Trophoblast cell (in vitro differentiated cells and primary cell): ENCODE measurements around the gene KCNJ10.

Source experiments
- DNase-seq, 2 donors: peaks; one replicate each; pipeline ENCODE4 v3.0.0-alpha.2; 2016
- H2AFZ ChIP-seq: 2 replicates; pipeline ENCODE4 v1.6.1; 2013; ENCODE audit warnings: low read length, moderate library complexity, mild to moderate bottlenecking; ENCODE audit not compliant: insufficient read depth, poor library complexity
- H2AK5ac ChIP-seq: 2 replicates; pipeline ENCODE4 v1.6.1; 2013; ENCODE audit warnings: mild to moderate bottlenecking, low read length
- H2BK120ac ChIP-seq: 2 replicates; pipeline ENCODE4 v1.6.1; 2013; ENCODE audit warnings: low read length, mild to moderate bottlenecking, moderate library complexity; ENCODE audit not compliant: insufficient read depth, poor library complexity
- H2BK12ac ChIP-seq: 2 replicates; pipeline ENCODE4 v1.6.1; 2013; ENCODE audit warnings: mild to moderate bottlenecking, low read length, moderate library complexity
- H2BK5ac ChIP-seq: 2 replicates; pipeline ENCODE4 v1.6.1; 2013; ENCODE audit warnings: low read length, low read depth, moderate library complexity, mild to moderate bottlenecking; ENCODE audit not compliant: poor library complexity
- H3K14ac ChIP-seq: 2 replicates; pipeline ENCODE4 v1.6.1; 2013; ENCODE audit warnings: mild to moderate bottlenecking, low read length
- H3K18ac ChIP-seq: 2 replicates; pipeline ENCODE4 v1.6.1; 2013; ENCODE audit warnings: mild to moderate bottlenecking, low read length
- H3K23ac ChIP-seq: 2 replicates; pipeline ENCODE4 v1.6.1; 2013; ENCODE audit warnings: low read length
- H3K27ac ChIP-seq: 2 replicates; pipeline ENCODE4 v1.5.1; 2013; ENCODE audit warnings: low read depth, mild to moderate bottlenecking, inconsistent platforms, low read length, moderate library complexity
- H3K27me3 ChIP-seq: 2 replicates; pipeline ENCODE4 v1.6.1; 2013; ENCODE audit warnings: inconsistent platforms, mild to moderate bottlenecking, low read length, moderate library complexity; ENCODE audit not compliant: insufficient read depth
- H3K36me3 ChIP-seq, 2 experiments: 1 replicate in 1 of 2; 2 replicates in 1 of 2; pipeline ENCODE4 v1.6.1; 2013; ENCODE audit warnings: low read length in 2 of 2, mild to moderate bottlenecking in 2 of 2, moderate library complexity in 1 of 2; ENCODE audit not compliant: insufficient read depth in 2 of 2, control insufficient read depth in 1 of 2
- H3K4ac ChIP-seq: 2 replicates; pipeline ENCODE4 v1.6.1; 2013; ENCODE audit warnings: low read depth, mild to moderate bottlenecking, low read length, moderate library complexity
- H3K4me1 ChIP-seq, 2 experiments: 1 replicate in 1 of 2; 2 replicates in 1 of 2; pipeline ENCODE4 v1.6.1; 2013; ENCODE audit warnings: low read length in 2 of 2, mild to moderate bottlenecking in 2 of 2, moderate library complexity in 1 of 2; ENCODE audit not compliant: insufficient read depth in 2 of 2, control insufficient read depth in 1 of 2
- H3K4me2 ChIP-seq: 2 replicates; pipeline ENCODE4 v1.6.1; 2013; ENCODE audit warnings: inconsistent platforms, mild to moderate bottlenecking, low read length, moderate library complexity
- H3K4me3 ChIP-seq: 2 replicates; pipeline ENCODE4 v1.5.1; 2013; ENCODE audit warnings: mild to moderate bottlenecking, low read depth, low read length, inconsistent platforms
- H3K79me1 ChIP-seq: one replicate; pipeline ENCODE4 v1.6.1; 2013; ENCODE audit warnings: low read length
- H3K79me2 ChIP-seq: 2 replicates; pipeline ENCODE4 v1.6.1; 2013; ENCODE audit warnings: low read length, mild to moderate bottlenecking; ENCODE audit not compliant: control insufficient read depth, insufficient read depth, poor library complexity
- H3K9ac ChIP-seq: 2 replicates; pipeline ENCODE4 v1.6.1; 2013; ENCODE audit warnings: mild to moderate bottlenecking, low read length
- H3K9me3 ChIP-seq: 2 replicates; pipeline ENCODE4 v1.6.1; 2013; ENCODE audit warnings: low read depth, mild to moderate bottlenecking, control low read depth, inconsistent platforms, low read length; ENCODE audit not compliant: insufficient read depth
- H4K12ac ChIP-seq: 2 replicates; pipeline ENCODE4 v1.6.1; 2013; ENCODE audit warnings: low read depth, mild to moderate bottlenecking, low read length, moderate library complexity
- H4K8ac ChIP-seq: 2 replicates; pipeline ENCODE4 v1.6.1; 2013; ENCODE audit warnings: low read depth, mild to moderate bottlenecking, low read length, moderate library complexity
- H4K91ac ChIP-seq: one replicate; pipeline ENCODE4 v1.6.1; 2013; ENCODE audit warnings: low read depth, mild to moderate bottlenecking, low read length, moderate library complexity
- WGBS: extraction: QIAGEN DNeasy Blood & Tissue Kit; methylation state at CpG from one replicate; pipeline ENCODE4 v1.1.7; 2013; ENCODE audit warnings: missing lambda C conversion rate; ENCODE audit not compliant: insufficient read length, insufficient coverage; ENCODE audit errors: extremely low coverage; 5-methylcytosine and 5-hydroxymethylcytosine counted together

Gene KCNJ10

DNA sequence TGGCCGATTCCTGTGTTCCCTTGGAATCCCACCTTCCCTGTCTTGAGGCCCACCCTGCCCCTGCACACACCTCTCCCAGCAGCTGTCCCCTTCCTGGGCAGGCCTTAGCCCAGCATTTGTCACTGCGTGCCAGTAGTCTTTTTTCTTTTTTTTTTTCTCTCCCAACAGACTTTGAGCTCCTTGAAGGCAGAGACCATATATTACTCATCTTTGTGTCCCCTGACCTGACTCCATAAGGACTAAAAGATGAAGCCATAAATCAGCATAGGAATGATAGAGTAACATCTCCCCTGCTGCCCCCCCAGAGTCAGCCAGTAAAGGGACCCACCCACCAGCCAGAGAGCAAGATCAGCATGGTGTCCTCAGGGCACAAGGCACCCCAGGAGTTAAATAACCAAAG is 65.5 kb downstream of the KCNJ10 start:
- H2BK5ac ChIP-seq = no peak overlapping the region
- no peak overlapping the region for H2BK120ac ChIP-seq
- H3K14ac ChIP-seq = no peak overlapping the region
- no peak overlapping the region for H3K4ac ChIP-seq
- H3K9ac ChIP-seq = no peak overlapping the region
- no peak overlapping the region for H3K18ac ChIP-seq
- no peaks in the 10 kb centered on the region for H3K4me1 ChIP-seq
- H3K9me3 ChIP-seq = peaks cover 1% of the 10 kb centered on the region
- H2BK12ac ChIP-seq = no peak overlapping the region
- DNase-seq = no peak
- H4K8ac ChIP-seq = no peak overlapping the region
- no CpG with 5 or more reads among the region's 2 CpGs for WGBS
- H2AK5ac ChIP-seq = no peak overlapping the region
- no peak overlapping the region for H3K4me3 ChIP-seq
- no peak overlapping the region for H3K23ac ChIP-seq
- no peaks in the 10 kb centered on the region for H3K79me1 ChIP-seq
- H3K4me2 ChIP-seq = no peak overlapping the region
- H4K91ac ChIP-seq = no peak overlapping the region
- no peak overlapping the region for H2AFZ ChIP-seq
- H3K79me2 ChIP-seq = no peaks in the 10 kb centered on the region
- no peaks in the 10 kb centered on the region for H3K27me3 ChIP-seq
- no peaks in the 10 kb centered on the region for H3K36me3 ChIP-seq
- H4K12ac ChIP-seq = no peak overlapping the region
- no peak overlapping the region for H3K27ac ChIP-seq

DNA sequence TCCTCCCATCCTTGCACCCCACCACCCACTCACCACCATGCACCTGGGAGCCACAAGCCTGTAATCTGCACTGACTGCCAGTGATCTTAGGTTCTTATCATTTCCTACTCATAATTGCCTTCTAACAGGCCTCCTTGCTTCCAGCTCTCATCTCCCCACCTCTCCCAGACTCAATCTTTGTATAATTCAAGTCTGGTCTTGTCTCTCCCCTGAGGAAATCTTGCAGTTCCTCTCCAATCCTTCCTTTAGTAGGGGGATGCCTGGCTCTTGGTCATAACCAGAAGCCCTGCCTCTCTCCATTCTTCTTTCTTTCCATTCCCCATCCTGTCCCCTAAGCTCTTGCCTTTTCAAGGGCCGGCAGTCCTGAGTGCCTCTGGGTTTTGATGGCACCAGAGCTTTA is 66.0 kb downstream of the KCNJ10 start:
- no peaks in the 10 kb centered on the region for H3K79me2 ChIP-seq
- H2BK12ac ChIP-seq = no peak overlapping the region
- H3K27ac ChIP-seq = no peak overlapping the region
- no peak overlapping the region for H3K9ac ChIP-seq
- H2AFZ ChIP-seq = no peak overlapping the region
- no peak overlapping the region for H3K14ac ChIP-seq
- WGBS = no CpG with 5 or more reads among the region's 1 CpG
- H2BK120ac ChIP-seq = no peak overlapping the region
- H3K4me1 ChIP-seq = no peaks in the 10 kb centered on the region
- H2BK5ac ChIP-seq = no peak overlapping the region
- peaks cover 1% of the 10 kb centered on the region for H3K9me3 ChIP-seq
- H3K79me1 ChIP-seq = no peaks in the 10 kb centered on the region
- H3K27me3 ChIP-seq = no peaks in the 10 kb centered on the region
- no peak overlapping the region for H3K18ac ChIP-seq
- H3K4me2 ChIP-seq = no peak overlapping the region
- DNase-seq = no peak
- H3K36me3 ChIP-seq = no peaks in the 10 kb centered on the region
- H3K23ac ChIP-seq = no peak overlapping the region
- H4K12ac ChIP-seq = no peak overlapping the region
- H4K91ac ChIP-seq = no peak overlapping the region
- no peak overlapping the region for H4K8ac ChIP-seq
- H2AK5ac ChIP-seq = no peak overlapping the region
- no peak overlapping the region for H3K4me3 ChIP-seq
- H3K4ac ChIP-seq = no peak overlapping the region

DNA sequence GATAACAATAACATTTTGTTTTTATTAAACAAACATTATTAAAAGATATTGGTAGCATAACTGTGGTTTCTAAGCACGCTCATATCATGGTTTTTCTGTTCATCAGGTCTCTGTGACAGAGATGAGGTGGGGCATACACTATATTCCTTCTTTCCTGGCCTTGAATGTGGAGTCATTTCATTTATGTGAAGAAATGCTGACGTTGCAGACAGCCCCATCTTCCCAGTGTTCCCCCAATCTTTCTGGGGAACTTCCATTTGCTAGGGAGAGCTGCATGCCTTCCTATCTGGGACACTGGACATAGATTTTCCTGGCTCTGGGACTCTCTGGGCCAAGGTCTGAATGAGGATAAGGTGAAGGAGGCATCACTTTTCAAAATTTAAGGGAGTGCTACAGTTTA is 68.5 kb downstream of the KCNJ10 start:
- H3K18ac ChIP-seq = no peak overlapping the region
- no peak for DNase-seq
- no CpG with 5 or more reads among the region's 2 CpGs for WGBS
- no peak overlapping the region for H4K12ac ChIP-seq
- H3K27me3 ChIP-seq = no peaks in the 10 kb centered on the region
- peaks cover 1% of the 10 kb centered on the region for H3K9me3 ChIP-seq
- H3K36me3 ChIP-seq = no peaks in the 10 kb centered on the region
- H3K4me2 ChIP-seq = no peak overlapping the region
- H2BK12ac ChIP-seq = no peak overlapping the region
- H3K4me3 ChIP-seq = no peak overlapping the region
- H3K4ac ChIP-seq = no peak overlapping the region
- H3K9ac ChIP-seq = no peak overlapping the region
- no peak overlapping the region for H2AFZ ChIP-seq
- H2BK120ac ChIP-seq = no peak overlapping the region
- H3K79me1 ChIP-seq = no peaks in the 10 kb centered on the region
- no peak overlapping the region for H3K23ac ChIP-seq
- H2AK5ac ChIP-seq = no peak overlapping the region
- no peak overlapping the region for H4K8ac ChIP-seq
- no peak overlapping the region for H3K27ac ChIP-seq
- no peaks in the 10 kb centered on the region for H3K79me2 ChIP-seq
- no peak overlapping the region for H2BK5ac ChIP-seq
- no peak overlapping the region for H4K91ac ChIP-seq
- H3K14ac ChIP-seq = no peak overlapping the region
- peaks cover 0 to 2% of the 10 kb centered on the region in 2 experiments for H3K4me1 ChIP-seq

DNA sequence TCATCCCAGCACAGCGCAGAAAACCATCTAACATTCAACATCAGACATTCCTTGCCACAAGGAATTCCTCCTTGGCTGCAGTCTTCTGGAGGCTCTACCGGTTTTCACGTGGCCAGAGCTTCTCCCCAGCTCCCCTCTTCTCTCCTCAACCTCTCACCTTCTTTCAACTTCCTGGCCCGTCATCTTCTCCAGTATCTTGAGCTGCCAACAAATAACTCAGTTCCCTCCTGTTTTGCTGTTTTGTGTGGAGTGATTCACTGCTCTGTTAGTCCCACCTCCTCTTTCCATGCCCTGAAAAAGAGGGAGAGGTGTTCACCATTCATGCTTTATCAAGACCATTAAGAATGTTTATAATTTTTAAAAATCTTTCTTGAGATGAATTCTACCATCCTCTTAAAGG is 70.8 kb downstream of the KCNJ10 start:
- Histone ChIP-seq H4K12ac (no peak overlapping the region), H3K4me3 (no peak overlapping the region), H3K4ac (no peak overlapping the region), H2BK12ac (no peak overlapping the region), H2BK120ac (no peak overlapping the region), H3K4me2 (no peak overlapping the region), H3K23ac (no peak overlapping the region), H3K4me1 (peaks cover 0 to 2% of the 10 kb centered on the region in 2 experiments), H3K9ac (no peak overlapping the region), H3K18ac (no peak overlapping the region), H3K9me3 (peaks cover under 1% of the 10 kb centered on the region), H4K91ac (no peak overlapping the region), H3K27me3 (no peaks in the 10 kb centered on the region), H2AFZ (no peak overlapping the region), H2BK5ac (no peak overlapping the region), H3K36me3 (no peaks in the 10 kb centered on the region), H3K14ac (no peak overlapping the region), H2AK5ac (no peak overlapping the region), H3K27ac (no peak overlapping the region), H3K79me1 (no peaks in the 10 kb centered on the region), H3K79me2 (no peaks in the 10 kb centered on the region), H4K8ac (no peak overlapping the region)
- no CpG with 5 or more reads among the region's 4 CpGs for WGBS
- DNase-seq = no peak
